HG02588 (cell line): ENCODE data around the gene CNP.
A peak's percentile ranks its signal among the peaks of the same experiment; 100 is the strongest.
"Not testable (repeated sequence)": the region's sequence is repeated elsewhere in the genome, so short reads cannot be mapped to it uniquely, and the experiment has no call there.

Experiments used
- ATAC-seq: cut with Tn5 transposase; IDR thresholded peaks from one replicate; pipeline ENCODE4 v1.9.1; 2021; ENCODE audit warnings: mild to moderate bottlenecking, moderate library complexity; ENCODE audit not compliant: unreplicated experiment

The CNP gene

GRCh38 chr17:42001729-42002128 lies 35.1 kb downstream of the CNP start:
- ATAC-seq, result no peak

- no peak for ATAC-seq
Measured at GRCh38 chr17:42002175-42002791, 35.7 kb downstream of the CNP start.

- ATAC-seq, result no peak
Measured at GRCh38 chr17:42002792-42003301, 36.3 kb downstream of the CNP start.

- no peak for ATAC-seq
Measured at GRCh38 chr17:42005166-42005565, 38.6 kb downstream of the CNP start.

GRCh38 chr17:42009170-42009569 lies 42.6 kb downstream of the CNP start:
- ATAC-seq, result no peak

GRCh38 chr17:42010266-42010680 lies 43.7 kb downstream of the CNP start:
- not testable (repeated sequence) for ATAC-seq

GRCh38 chr17:42010898-42011516 lies 44.4 kb downstream of the CNP start:
- ATAC-seq, result no peak

GRCh38 chr17:42012363-42012762 lies 45.8 kb downstream of the CNP start:
- not testable (repeated sequence) for ATAC-seq

- not testable (repeated sequence) for ATAC-seq
Measured at GRCh38 chr17:42013740-42014139, 47.1 kb downstream of the CNP start.

- ATAC-seq, result no peak
Measured at GRCh38 chr17:42016411-42016831, 49.8 kb downstream of the CNP start.

GRCh38 chr17:42016941-42017865 lies 50.6 kb downstream of the CNP start, which contains the start of gene DNAJC7:
DNAJC7 (minus strand) TSS chr17:42017439; CDS start chr17:42017416, 23 bp downstream.
- peak; percentile 72 for ATAC-seq

GRCh38 chr17:42017866-42018200 lies 51.2 kb downstream of the CNP start:
- ATAC-seq, result no peak

- no peak for ATAC-seq
Measured at GRCh38 chr17:42018339-42018738, 51.7 kb downstream of the CNP start.

- ATAC-seq, result no peak
Measured at GRCh38 chr17:42018988-42019387, 52.4 kb downstream of the CNP start.

- ATAC-seq, result peak; percentile 52
Measured at GRCh38 chr17:42019509-42020404, 53.2 kb downstream of the CNP start, which contains the start of gene NKIRAS2. NKIRAS2 (plus strand) TSS chr17:42020090; CDS start chr17:42021578, 1,488 bp downstream.

- ATAC-seq, result not testable (repeated sequence)
Measured at GRCh38 chr17:42020845-42021244, 54.2 kb downstream of the CNP start.

GRCh38 chr17:42023524-42024349 lies 57.1 kb downstream of the CNP start:
- ATAC-seq, result no peak

GRCh38 chr17:42025191-42025579 lies 58.6 kb downstream of the CNP start:
- no peak for ATAC-seq

- no peak for ATAC-seq
Measured at GRCh38 chr17:42025936-42026335, 59.3 kb downstream of the CNP start.
